H1 (cell line): ENCODE results near the gene STK32A. TPM values are rescaled to one million over a fixed set of nuclear protein-coding genes. Genes with fewer than 3 reads are reported as not detected.

Experiments
- CTCF ChIA-PET: fragments of 300-600 bp; sonication (Branson Sonifier 250); formaldehyde crosslinking; loops from one replicate; lab custom pipeline; 2021; ENCODE audit not compliant: partially characterized antibody; lab: Charles Lee
- POLR2A ChIA-PET: fragments of 300-600 bp; sonication (Branson Sonifier 250); formaldehyde crosslinking; loops from one replicate; lab custom pipeline; 2021; ENCODE audit warnings: inconsistent platforms; ENCODE audit not compliant: partially characterized antibody; lab: Charles Lee
- DNase-seq, 2 experiments: peaks; one replicate each; pipeline versions ENCODE4 v3.0.0 to v3.0.0-alpha.2; 2010 to 2022; ENCODE audit warnings: low spot score in 2 of 2, low read depth in 1 of 2, mixed read lengths in 1 of 2
- FAIRE-seq: peaks from 2 replicates; lab custom pipeline; 2011; peaks lifted over from hg19 to GRCh38; lab: Jason Lieb, UNC
- H2AFZ ChIP-seq: 2 replicates; pipeline ENCODE4 v1.8.1; 2012; ENCODE audit warnings: low read length, inconsistent platforms
- H2AK5ac ChIP-seq: 2 replicates; pipeline ENCODE4 v1.6.1; 2013; ENCODE audit warnings: low read depth, low read length
- H2BK120ac ChIP-seq: replicated peaks from 2 replicates; pipeline ENCODE3; 2013; ENCODE audit warnings: low read depth, low read length, inconsistent platforms
- H2BK12ac ChIP-seq: 2 replicates; pipeline ENCODE4 v1.6.1; 2013; ENCODE audit warnings: low read depth, low read length
- H2BK15ac ChIP-seq: 2 replicates; pipeline ENCODE4 v1.6.1; 2013; ENCODE audit warnings: low read length
- H2BK20ac ChIP-seq: 2 replicates; pipeline ENCODE4 v1.6.1; 2013; ENCODE audit warnings: low read length
- H2BK5ac ChIP-seq: 2 replicates; pipeline ENCODE4 v1.6.1; 2013; ENCODE audit warnings: low read depth, low read length
- H3K14ac ChIP-seq: 2 replicates; pipeline ENCODE4 v1.6.1; 2013; ENCODE audit warnings: inconsistent platforms; ENCODE audit not compliant: insufficient read length
- H3K18ac ChIP-seq: 2 replicates; pipeline ENCODE4 v1.6.1; 2013; ENCODE audit warnings: low read length; ENCODE audit errors: extremely low read depth
- H3K23ac ChIP-seq: 2 replicates; pipeline ENCODE4 v1.6.1; 2013; ENCODE audit warnings: inconsistent platforms; ENCODE audit not compliant: insufficient read length
- H3K23me2 ChIP-seq: 2 replicates; pipeline ENCODE4 v1.6.1; 2013; ENCODE audit warnings: low read depth, low read length
- H3K27ac ChIP-seq: 2 replicates; pipeline ENCODE4 v1.6.1; 2011; ENCODE audit warnings: low read depth, low read length, inconsistent platforms
- H3K27me3 ChIP-seq, 4 experiments: replicated peaks in 1 of 4; 1 replicate in 1 of 4; 2 replicates in 3 of 4; pipeline versions ENCODE4 v1.6.1 to v1.8.1; 2011 to 2013; ENCODE audit warnings: low read length in 3 of 4, mild to moderate bottlenecking in 3 of 4, inconsistent platforms in 2 of 4, mixed read lengths in 2 of 4, moderate library complexity in 1 of 4; ENCODE audit not compliant: control insufficient read depth in 3 of 4, insufficient read depth in 3 of 4; ENCODE audit errors: extremely low read depth in 1 of 4
- H3K36me3 ChIP-seq, 4 experiments: 2 replicates each; pipeline versions ENCODE4 v1.6.1 to v1.8.1; 2011 to 2013; ENCODE audit warnings: mild to moderate bottlenecking in 4 of 4, low read length in 3 of 4, moderate library complexity in 2 of 4, control low read depth in 1 of 4, inconsistent platforms in 1 of 4; ENCODE audit not compliant: insufficient read depth in 4 of 4, control insufficient read depth in 2 of 4
- H3K4ac ChIP-seq: replicated peaks from 2 replicates; pipeline ENCODE3; 2013; ENCODE audit warnings: low read length, low read depth, mixed read lengths, inconsistent platforms; ENCODE audit not compliant: insufficient read length
- H3K4me1 ChIP-seq, 4 experiments: replicated peaks in 1 of 4; 1 replicate in 1 of 4; 2 replicates in 3 of 4; pipeline versions ENCODE4 v1.6.1 to v1.8.1; 2011 to 2013; ENCODE audit warnings: low read length in 3 of 4, inconsistent platforms in 2 of 4, mixed read lengths in 1 of 4; ENCODE audit not compliant: insufficient read depth in 4 of 4, control insufficient read depth in 3 of 4
- H3K4me2 ChIP-seq, 2 experiments: 2 replicates each; pipeline versions ENCODE4 v1.6.1 to v1.8.1; 2011 to 2013; ENCODE audit warnings: low read depth in 2 of 2, low read length in 2 of 2, control low read depth in 1 of 2, inconsistent platforms in 1 of 2, mild to moderate bottlenecking in 1 of 2; ENCODE audit not compliant: insufficient read depth in 1 of 2
- H3K4me3 ChIP-seq, 4 experiments: fragments of 200-600, 300-600 bp in 1 of 4; sonication (generic), shearing (Covaris generic), sonication (Bioruptor Twin) in 1 of 4; 2 replicates each; pipeline versions ENCODE4 v1.5.1 to v1.8.1; 2011 to 2016; ENCODE audit warnings: low read length in 4 of 4, low read depth in 3 of 4, control low read depth in 2 of 4, inconsistent platforms in 2 of 4, mild to moderate bottlenecking in 2 of 4, mixed read lengths in 1 of 4, moderate library complexity in 1 of 4; ENCODE audit not compliant: insufficient read depth in 2 of 4; ENCODE audit errors: extremely low read depth in 1 of 4
- H3K56ac ChIP-seq: replicated peaks from 2 replicates; pipeline ENCODE3; 2013; ENCODE audit warnings: low read depth, mild to moderate bottlenecking, mixed read lengths, low read length, inconsistent platforms; ENCODE audit not compliant: insufficient read length
- H3K79me1 ChIP-seq: 2 replicates; pipeline ENCODE4 v1.6.1; 2013; ENCODE audit warnings: low read depth, low read length, control low read depth
- H3K79me2 ChIP-seq, 2 experiments: 2 replicates each; pipeline versions ENCODE4 v1.6.1 to v1.8.1; 2012 to 2013; ENCODE audit warnings: low read length in 2 of 2, mild to moderate bottlenecking in 2 of 2, inconsistent platforms in 1 of 2; ENCODE audit not compliant: insufficient read depth in 2 of 2, control insufficient read depth in 1 of 2
- H3K9ac ChIP-seq, 4 experiments: replicated peaks in 1 of 4; 1 replicate in 1 of 4; 2 replicates in 3 of 4; pipeline versions ENCODE4 v1.6.1 to v1.8.1; 2011 to 2013; ENCODE audit warnings: low read depth in 3 of 4, low read length in 3 of 4, control low read depth in 2 of 4, mild to moderate bottlenecking in 2 of 4, moderate library complexity in 2 of 4, inconsistent platforms in 1 of 4; ENCODE audit errors: extremely low read depth in 1 of 4
- H3K9me3 ChIP-seq, 2 experiments: 2 replicates each; pipeline versions ENCODE4 v1.6.1 to v1.8.1; 2012 to 2013; ENCODE audit warnings: mild to moderate bottlenecking in 2 of 2, moderate library complexity in 2 of 2, control low read depth in 1 of 2, inconsistent platforms in 1 of 2, low read depth in 1 of 2, low read length in 1 of 2, mixed read lengths in 1 of 2; ENCODE audit not compliant: insufficient read depth in 2 of 2
- H4K20me1 ChIP-seq, 2 experiments: replicated peaks in 1 of 2; 2 replicates each; pipeline versions ENCODE3 to v1.8.1; 2011 to 2013; ENCODE audit warnings: inconsistent platforms in 2 of 2, low read length in 2 of 2, mild to moderate bottlenecking in 1 of 2; ENCODE audit not compliant: insufficient read depth in 2 of 2, control insufficient read depth in 1 of 2
- H4K5ac ChIP-seq: 2 replicates; pipeline ENCODE4 v1.6.1; 2013; ENCODE audit warnings: low read length, low read depth, mixed read lengths, inconsistent platforms; ENCODE audit not compliant: insufficient read length
- H4K8ac ChIP-seq: 2 replicates; pipeline ENCODE4 v1.8.0; 2013; ENCODE audit warnings: mild to moderate bottlenecking, moderate library complexity, low read length, inconsistent platforms; ENCODE audit not compliant: insufficient read depth; ENCODE audit errors: extremely low read depth
- H4K91ac ChIP-seq: replicated peaks from 2 replicates; pipeline ENCODE3; 2013; ENCODE audit warnings: low read length, mixed read lengths, inconsistent platforms; ENCODE audit not compliant: insufficient read length
- HDAC6 ChIP-seq: IDR thresholded peaks from one replicate; pipeline ENCODE4 v1.7.1; 2012; ENCODE audit warnings: low read depth, mild to moderate bottlenecking, inconsistent platforms, low read length, moderate library complexity
- WGBS, 2 experiments: shearing (Covaris generic) in 1 of 2; methylation state at CpG; one replicate each; pipeline versions ENCODE4 v1.1.6 to v1.1.7; 2013 to 2015; ENCODE audit warnings: low lambda C conversion rate in 2 of 2, mixed read lengths in 2 of 2, inconsistent platforms in 1 of 2, low coverage in 1 of 2, missing lambda C conversion rate in 1 of 2; ENCODE audit not compliant: insufficient replicate concordance in 2 of 2, insufficient coverage in 1 of 2, insufficient read length in 1 of 2; ENCODE audit errors: extremely low coverage in 1 of 2, missing lambda C conversion rate in 1 of 2; 5-methylcytosine and 5-hydroxymethylcytosine counted together
- polyA plus RNA-seq, 7 experiments: library from polyadenylated mRNA; depleted of rRNA in 3 of 7; stranded (reverse) in 5 of 7; unstranded in 2 of 7; fragments of >200 nt in 5 of 7; fragments of 200-250 nt in 2 of 7; gene quantifications; 1 replicate in 5 of 7; 2 replicates in 1 of 7; 4 replicates in 1 of 7; pipeline versions ENCODE4 v1.2.1 to v1.2.3, GENCODE V29; 2011 to 2013; ENCODE audit warnings: missing spikeins in 2 of 7, mixed read lengths in 2 of 7
- total RNA-seq: library from RNA; stranded (reverse); fragmentation: NEBNext Ultra II Directional; extraction: Animal tissue kit (Norgen Biotek cat#: 25700); gene quantifications from 2 replicates; pipeline ENCODE4 v1.2.1, GENCODE V29; 2021

STK32A gene
- total and polyA plus RNA-seq, 2 of the 8 experiments (the other 6 are each of a cell fraction or from before 2014, with no cell fraction given) = 1.3 to 2.5 TPM

DNA sequence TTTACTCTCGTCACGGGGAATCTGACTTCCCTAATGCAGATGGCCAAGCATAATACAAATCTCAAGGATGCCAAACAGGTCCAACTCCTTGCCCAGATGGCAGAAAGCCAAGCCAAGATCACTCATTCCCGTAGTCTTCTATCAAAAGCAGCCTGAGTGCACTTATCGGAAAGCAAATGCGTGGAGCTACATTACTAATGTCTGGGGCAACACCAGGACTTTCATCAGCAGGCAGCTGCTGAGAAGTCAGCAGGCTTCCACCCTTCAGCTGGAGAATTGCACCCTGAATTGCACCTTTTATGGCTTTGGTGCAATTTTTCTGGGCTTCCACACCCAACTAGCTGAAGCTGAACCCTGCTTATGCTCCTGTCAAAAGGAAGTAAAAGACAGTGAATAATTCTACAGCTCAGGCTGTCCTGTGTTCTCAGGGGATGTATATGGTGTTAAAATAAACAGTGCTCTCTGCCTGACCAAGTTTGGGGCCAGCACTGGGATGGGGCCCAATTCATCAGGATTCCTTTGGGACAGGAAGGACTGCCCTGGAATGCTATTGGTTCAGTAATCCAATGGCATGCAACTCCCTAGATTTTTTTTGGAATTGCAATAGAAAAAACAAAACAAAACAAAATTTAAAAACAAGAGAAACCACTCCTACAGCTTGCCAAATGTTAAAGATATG lies 182.4 kb downstream of the STK32A start:
- Histone ChIP-seq H2BK15ac (no peak overlapping the region), H4K20me1 (peaks cover 11 to 13% of the 10 kb centered on the region in 2 experiments), H3K79me1 (peaks cover 11% of the 10 kb centered on the region), H3K18ac (no peak overlapping the region), H3K4ac (no peak overlapping the region), H3K9me3 (no peaks in the 10 kb centered on the region), H2BK120ac (no peak overlapping the region), H3K56ac (no peak overlapping the region), H3K27me3 (no peaks in the 10 kb centered on the region), H3K23ac (no peak overlapping the region), H3K36me3 (peaks cover 42 to 86% (median 72%) of the 10 kb centered on the region in 4 experiments), H3K4me1 (no peaks in the 10 kb centered on the region; a peak in 1 of 7 replicates), H3K4me3 (no peak overlapping the region), H3K23me2 (no peaks in the 10 kb centered on the region), H3K79me2 (peaks cover 4 to 64% of the 10 kb centered on the region in 2 experiments), H3K27ac (no peak overlapping the region), H3K14ac (no peak overlapping the region), H2BK5ac (no peak overlapping the region), H2BK20ac (no peak overlapping the region), H4K5ac (no peak overlapping the region), H3K9ac (no peak overlapping the region), H4K91ac (no peak overlapping the region), H2AFZ (no peak overlapping the region), H4K8ac (no peak overlapping the region), H3K4me2 (no peak overlapping the region), H2BK12ac (no peak overlapping the region), H2AK5ac (no peak overlapping the region)
- WGBS, 2 experiments = 98% methylated on average over 5 of the region's 5 CpGs; no CpG with 5 or more reads in 1 of the 2 experiments
- FAIRE-seq (no peak), DNase-seq (no peak)
- CTCF ChIA-PET = interaction anchor here (1.1 to 4.4 kb wide), 8 partner anchors 15 to 161 kb away, joined by 3 to 26 read pairs (median 4); no protein-coding TSS in a partner anchor
- POLR2A ChIA-PET = interaction anchor here (2.5 kb wide), 1 partner anchor 10 kb away, joined by 12 read pairs; no protein-coding TSS in a partner anchor
- TF ChIP-seq HDAC6 = no peak
